GM12864 (cell line): ENCODE data around the gene HTT.

Experiments used
- DNase-seq: peaks from one replicate; pipeline ENCODE4 v3.0.0-alpha.2; 2011; ENCODE audit warnings: low read depth
- H3K4me3 ChIP-seq: 2 replicates; pipeline ENCODE4 v1.5.1; 2011; ENCODE audit warnings: mild to moderate bottlenecking, low read depth, low read length, control low read depth
- CTCF ChIP-seq: IDR thresholded peaks from 2 replicates; pipeline ENCODE4 v1.5.1; 2011; ENCODE audit warnings: low read depth, mild to moderate bottlenecking, moderate library complexity, low read length, control low read depth, inconsistent platforms; ENCODE audit errors: missing control alignments

HTT gene

GRCh38 chr4:3213106-3213425 is 138.6 kb downstream of the HTT start:
- H3K4me3 ChIP-seq = no peak overlapping the region
- no peak for TF ChIP-seq CTCF
- no peak for DNase-seq

DNA sequence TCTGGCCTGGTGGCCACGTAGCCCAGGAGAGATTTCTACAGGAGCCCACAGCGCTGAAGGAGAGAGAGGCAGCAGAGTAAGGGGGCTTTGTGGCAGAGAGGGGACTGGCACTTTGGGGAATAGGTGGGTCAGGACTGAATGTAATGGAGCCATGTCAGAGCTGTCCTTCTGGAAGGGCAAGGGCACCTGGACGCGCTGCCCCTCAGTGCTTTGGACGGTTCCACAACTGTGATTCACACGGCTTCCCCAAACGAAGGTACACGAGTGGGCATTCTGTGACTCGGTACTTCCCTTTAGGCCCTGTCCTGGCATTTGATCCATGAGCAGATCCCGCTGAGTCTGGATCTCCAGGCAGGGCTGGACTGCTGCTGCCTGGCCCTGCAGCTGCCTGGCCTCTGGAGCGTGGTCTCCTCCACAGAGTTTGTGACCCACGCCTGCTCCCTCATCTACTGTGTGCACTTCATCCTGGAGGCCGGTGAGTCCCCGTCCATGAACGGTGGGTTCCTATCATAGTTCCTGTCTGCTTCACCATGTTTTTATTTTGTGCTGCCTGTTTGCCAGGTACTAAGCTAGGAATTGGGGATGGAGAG is 139.3 kb downstream of the HTT start:
- TF ChIP-seq CTCF = no peak
- no peak overlapping the region for H3K4me3 ChIP-seq
- DNase-seq = no peak

DNA sequence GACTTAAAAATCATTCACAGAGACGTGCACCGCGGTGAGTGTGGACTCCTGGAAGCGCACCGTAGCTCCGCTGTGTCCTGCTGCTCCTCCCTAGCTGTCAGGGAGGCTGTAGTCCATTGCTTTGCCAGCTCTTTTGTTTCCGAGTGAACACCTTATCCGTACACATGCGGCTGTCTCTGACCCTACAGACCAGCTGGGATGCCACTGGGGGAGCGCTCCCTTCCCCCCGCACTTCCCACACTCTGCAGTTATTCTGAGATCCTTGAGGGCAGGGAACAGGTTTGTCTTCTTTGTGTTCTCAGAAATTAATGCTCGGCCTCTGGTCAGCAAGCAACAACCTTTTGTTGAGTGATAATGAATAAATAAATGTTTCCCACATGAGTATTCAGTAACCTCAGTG is 140.8 kb downstream of the HTT start:
- H3K4me3 ChIP-seq = no peak overlapping the region
- TF ChIP-seq CTCF = no peak
- DNase-seq = no peak

DNA sequence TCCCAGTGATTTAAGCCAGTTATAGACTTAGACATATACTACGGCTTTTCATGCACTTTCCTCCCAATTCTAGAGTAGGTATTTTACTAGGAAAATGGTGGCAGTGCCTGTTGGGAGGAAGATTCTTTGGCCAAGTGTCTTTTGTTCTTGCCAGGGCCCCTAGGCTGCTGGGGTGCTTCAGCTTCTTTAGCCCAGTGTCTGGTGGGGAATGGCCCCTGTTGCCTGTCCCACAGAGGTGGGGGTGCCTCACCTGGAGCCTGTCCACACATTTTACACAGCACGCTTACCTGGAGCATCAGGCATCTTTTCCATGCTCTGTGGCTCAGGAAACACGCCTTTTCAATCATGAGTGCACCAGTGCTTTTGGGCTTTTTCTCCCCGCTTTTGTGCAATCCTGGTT is 141.3 kb downstream of the HTT start:
- TF ChIP-seq CTCF = no peak
- no peak overlapping the region for H3K4me3 ChIP-seq
- no peak for DNase-seq

- no peak for DNase-seq
- no peak overlapping the region for H3K4me3 ChIP-seq
- no peak for TF ChIP-seq CTCF
Measured at GRCh38 chr4:3217266-3217665, 142.8 kb downstream of the HTT start.

DNA sequence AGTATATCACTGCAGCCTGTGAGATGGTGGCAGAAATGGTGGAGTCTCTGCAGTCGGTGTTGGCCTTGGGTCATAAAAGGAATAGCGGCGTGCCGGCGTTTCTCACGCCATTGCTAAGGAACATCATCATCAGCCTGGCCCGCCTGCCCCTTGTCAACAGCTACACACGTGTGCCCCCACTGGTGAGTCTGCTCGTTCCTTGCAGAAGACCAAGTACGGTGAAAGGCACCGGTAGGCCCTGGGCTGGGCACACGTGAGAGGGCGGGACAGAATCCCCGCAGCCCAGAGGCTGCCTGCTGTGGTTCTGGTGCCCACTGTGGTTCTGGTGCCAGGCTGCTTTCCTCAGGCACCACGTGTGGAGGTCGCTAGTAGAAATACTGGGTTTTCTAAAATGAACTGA is 143.3 kb downstream of the HTT start:
- H3K4me3 ChIP-seq = no peak overlapping the region
- no peak for TF ChIP-seq CTCF
- no peak for DNase-seq
